Ectodermal cell (in vitro differentiated cells): ENCODE data around the gene LHFPL3.

ENCODE experiments used
- H3K27ac ChIP-seq: 2 replicates; pipeline ENCODE4 v1.7.0; 2013; ENCODE audit warnings: mild to moderate bottlenecking, low read depth, low read length; ENCODE audit not compliant: insufficient read depth, poor library complexity, severe bottlenecking
- H3K27me3 ChIP-seq: 2 replicates; pipeline ENCODE4 v1.7.0; 2013; ENCODE audit warnings: mild to moderate bottlenecking, low read length; ENCODE audit not compliant: insufficient read depth, control insufficient read depth, poor library complexity, severe bottlenecking
- H3K36me3 ChIP-seq: one replicate; pipeline ENCODE4 v1.7.0; 2013; ENCODE audit warnings: low read length; ENCODE audit not compliant: control insufficient read depth, insufficient read depth
- H3K4me1 ChIP-seq: one replicate; pipeline ENCODE4 v1.7.0; 2013; ENCODE audit warnings: low read length; ENCODE audit not compliant: control insufficient read depth, insufficient read depth
- H3K4me3 ChIP-seq: 2 replicates; pipeline ENCODE4 v1.7.0; 2013; ENCODE audit warnings: low read depth, low read length, control low read depth; ENCODE audit not compliant: insufficient read depth
- H3K9me3 ChIP-seq: 2 replicates; pipeline ENCODE4 v1.7.0; 2013; ENCODE audit warnings: mild to moderate bottlenecking, low read length, moderate library complexity; ENCODE audit not compliant: control insufficient read depth
- WGBS, 2 experiments: methylation state at CpG; one replicate each; pipeline ENCODE4 v1.1.7; 2013; ENCODE audit warnings: missing lambda C conversion rate in 2 of 2; 5-methylcytosine and 5-hydroxymethylcytosine counted together

The LHFPL3 gene

DNA sequence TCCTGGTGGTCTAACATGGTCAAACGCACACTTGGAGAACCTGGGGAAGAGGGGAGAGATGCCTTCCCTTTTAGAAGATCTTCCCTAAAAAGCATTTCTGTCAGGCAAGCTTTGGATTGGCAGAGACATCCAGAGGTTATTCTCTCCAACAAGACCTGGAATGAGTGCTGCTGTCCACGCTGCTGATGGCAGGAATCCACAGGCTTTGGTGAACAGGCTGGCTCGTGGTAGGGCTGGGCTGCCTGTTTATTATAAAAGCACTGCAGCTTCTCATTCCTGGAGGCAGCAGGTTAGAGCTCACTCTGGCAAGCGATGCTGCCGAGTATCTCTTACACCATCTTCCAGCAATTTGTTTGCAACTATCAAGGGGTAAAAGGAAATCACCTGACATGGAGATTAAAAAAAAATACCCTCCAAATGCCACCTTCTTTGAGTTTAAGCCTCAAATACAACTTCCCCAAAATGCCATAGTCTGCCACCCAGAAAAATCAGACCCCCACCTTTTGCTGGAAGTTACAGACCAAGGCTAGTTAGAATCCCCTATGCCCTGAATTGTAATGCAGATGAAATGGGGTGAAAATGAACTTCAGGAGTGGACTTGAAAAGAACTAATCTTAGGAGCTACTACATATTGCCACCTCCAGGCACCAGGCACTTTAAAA lies 533.5 kb downstream of the LHFPL3 start:
- Histone ChIP-seq H3K36me3 (no peaks in the 10 kb centered on the region), H3K4me3 (no peak overlapping the region), H3K27me3 (no peaks in the 10 kb centered on the region), H3K4me1 (no peaks in the 10 kb centered on the region), H3K9me3 (no peaks in the 10 kb centered on the region), H3K27ac (no peak overlapping the region)
- WGBS, 2 experiments, result 72 to 77% methylated on average over 5 of the region's 5 CpGs

- Histone ChIP-seq H3K4me3 (no peak overlapping the region), H3K4me1 (no peaks in the 10 kb centered on the region)
- 49 to 50% methylated on average over 7 of the region's 7 CpGs for WGBS, 2 experiments
Measured at GRCh38 chr7:104862719-104863118, 534.3 kb downstream of the LHFPL3 start.

DNA sequence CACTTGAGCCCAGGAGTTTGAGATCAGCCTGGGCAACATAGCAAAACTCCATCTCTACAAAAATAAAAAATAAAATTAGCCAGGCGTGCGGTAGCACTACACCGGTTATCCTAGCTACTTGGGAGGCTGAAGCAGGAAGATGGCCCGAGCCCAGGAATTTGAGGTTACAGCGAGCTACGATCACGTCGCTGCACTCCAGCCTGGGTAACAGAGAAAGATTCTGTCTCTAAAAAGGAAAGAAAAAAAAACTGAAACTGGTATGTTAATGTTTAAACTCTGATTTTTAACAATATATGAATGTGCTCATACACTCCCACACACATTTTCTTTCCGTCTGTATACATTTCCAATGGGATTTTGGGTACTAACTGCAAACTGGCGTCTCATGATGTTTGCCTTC lies 545.0 kb downstream of the LHFPL3 start:
- Histone ChIP-seq H3K4me1 (no peaks in the 10 kb centered on the region), H3K27ac (no peak overlapping the region), H3K4me3 (no peak overlapping the region), H3K27me3 (no peaks in the 10 kb centered on the region), H3K36me3 (no peaks in the 10 kb centered on the region), H3K9me3 (no peaks in the 10 kb centered on the region)
- 86 to 91% methylated on average over 10 of the region's 10 CpGs for WGBS, 2 experiments

More at GRCh38 chr7:104862719-104863118, 534.3 kb downstream of the LHFPL3 start:
- Histone ChIP-seq H3K27ac (no peak overlapping the region), H3K9me3 (no peaks in the 10 kb centered on the region), H3K27me3 (no peaks in the 10 kb centered on the region), H3K36me3 (no peaks in the 10 kb centered on the region)

DNA sequence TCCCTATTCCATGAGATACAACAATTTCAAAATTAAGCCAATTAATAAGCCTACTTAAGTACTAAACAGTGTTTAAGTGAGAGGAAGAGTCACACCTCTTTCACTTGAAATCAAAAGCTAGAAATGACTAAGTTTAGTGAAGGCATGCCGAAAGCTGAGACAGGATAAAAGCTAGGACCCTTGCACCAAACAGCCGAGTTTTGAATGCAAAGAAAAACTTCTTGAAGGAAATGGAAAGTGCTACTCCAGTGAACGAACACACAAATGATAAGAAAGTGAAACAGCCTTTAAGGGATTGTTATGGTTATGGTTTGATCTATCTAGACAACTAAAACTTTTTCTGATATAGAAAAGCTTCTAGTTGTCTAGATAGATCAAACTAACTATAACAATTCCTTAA lies 550.2 kb downstream of the LHFPL3 start:
- H3K27ac ChIP-seq, result no peak overlapping the region
- H3K4me3 ChIP-seq, result no peak overlapping the region
- 90 to 97% methylated on average over 3 of the region's 3 CpGs for WGBS, 2 experiments
- H3K9me3 ChIP-seq, result no peaks in the 10 kb centered on the region
- no peaks in the 10 kb centered on the region for H3K27me3 ChIP-seq
- no peaks in the 10 kb centered on the region for H3K36me3 ChIP-seq
- H3K4me1 ChIP-seq, result no peaks in the 10 kb centered on the region

DNA sequence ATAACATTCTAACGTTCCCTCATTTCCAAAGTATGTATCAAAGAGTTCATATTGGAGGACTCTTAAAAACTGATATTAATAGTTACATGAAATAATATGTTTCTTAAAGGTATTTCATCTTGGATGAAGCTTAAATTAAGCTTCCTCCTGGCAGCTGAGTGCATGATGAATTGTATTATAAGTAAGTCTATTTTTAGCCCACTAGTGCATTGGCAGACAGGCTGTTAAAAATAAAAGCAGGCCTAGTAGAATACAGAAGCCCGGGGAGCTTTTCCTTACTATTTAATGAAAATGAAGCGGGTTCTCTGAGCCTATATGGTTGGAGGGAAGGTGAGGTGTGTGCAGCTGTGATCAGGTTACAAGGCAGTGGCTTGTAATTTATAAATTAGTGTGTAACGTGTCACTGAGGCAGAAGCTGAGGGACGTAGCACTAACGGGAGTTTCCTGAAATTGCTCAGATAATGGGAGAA lies 554.9 kb downstream of the LHFPL3 start:
- no peak overlapping the region for H3K27ac ChIP-seq
- H3K9me3 ChIP-seq, result no peaks in the 10 kb centered on the region
- 39 to 44% methylated on average over 5 of the region's 6 CpGs for WGBS, 2 experiments
- no peaks in the 10 kb centered on the region for H3K36me3 ChIP-seq
- H3K4me3 ChIP-seq, result no peak overlapping the region
- H3K4me1 ChIP-seq, result no peaks in the 10 kb centered on the region
- no peaks in the 10 kb centered on the region for H3K27me3 ChIP-seq

GRCh38 chr7:104883718-104884452 lies 555.5 kb downstream of the LHFPL3 start:
- Histone ChIP-seq H3K4me1 (no peaks in the 10 kb centered on the region), H3K27ac (no peak overlapping the region)

DNA sequence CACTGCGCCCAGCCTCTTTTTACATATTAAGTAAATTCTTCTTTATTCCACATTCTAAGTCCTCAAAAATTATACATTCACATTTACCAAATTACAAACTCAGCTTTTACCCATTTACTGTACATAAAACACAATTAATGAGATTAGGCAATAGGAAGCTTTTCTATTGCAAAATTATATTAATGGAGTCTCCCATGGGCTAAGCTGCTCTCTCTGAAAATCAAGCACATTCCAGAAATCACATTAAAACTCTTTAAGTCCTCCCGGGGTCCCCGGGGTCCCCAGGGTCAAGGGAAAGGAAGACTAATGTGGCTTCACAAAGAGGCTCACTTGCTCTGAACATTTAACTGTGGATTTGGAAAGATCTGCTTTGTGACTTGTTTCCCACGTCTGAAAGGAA lies 558.2 kb downstream of the LHFPL3 start:
- Histone ChIP-seq H3K9me3 (no peaks in the 10 kb centered on the region), H3K4me1 (no peaks in the 10 kb centered on the region), H3K36me3 (no peaks in the 10 kb centered on the region), H3K4me3 (no peak overlapping the region), H3K27me3 (no peaks in the 10 kb centered on the region), H3K27ac (no peak overlapping the region)
- 84 to 87% methylated on average over 4 of the region's 4 CpGs for WGBS, 2 experiments

More at GRCh38 chr7:104883718-104884452, 555.5 kb downstream of the LHFPL3 start:
- no peaks in the 10 kb centered on the region for H3K27me3 ChIP-seq
- H3K36me3 ChIP-seq, result no peaks in the 10 kb centered on the region
- no peak overlapping the region for H3K4me3 ChIP-seq
- WGBS, 2 experiments, result 55 to 57% methylated on average over 17 of the region's 17 CpGs
- H3K9me3 ChIP-seq, result no peaks in the 10 kb centered on the region

- WGBS, 2 experiments, result 82 to 83% methylated on average over 5 of the region's 5 CpGs
- no peak overlapping the region for H3K27ac ChIP-seq
- H3K36me3 ChIP-seq, result no peaks in the 10 kb centered on the region
- H3K4me1 ChIP-seq, result no peaks in the 10 kb centered on the region
- no peaks in the 10 kb centered on the region for H3K9me3 ChIP-seq
- H3K4me3 ChIP-seq, result no peak overlapping the region
- no peaks in the 10 kb centered on the region for H3K27me3 ChIP-seq
Measured at GRCh38 chr7:104890216-104890615, 561.8 kb downstream of the LHFPL3 start.

DNA sequence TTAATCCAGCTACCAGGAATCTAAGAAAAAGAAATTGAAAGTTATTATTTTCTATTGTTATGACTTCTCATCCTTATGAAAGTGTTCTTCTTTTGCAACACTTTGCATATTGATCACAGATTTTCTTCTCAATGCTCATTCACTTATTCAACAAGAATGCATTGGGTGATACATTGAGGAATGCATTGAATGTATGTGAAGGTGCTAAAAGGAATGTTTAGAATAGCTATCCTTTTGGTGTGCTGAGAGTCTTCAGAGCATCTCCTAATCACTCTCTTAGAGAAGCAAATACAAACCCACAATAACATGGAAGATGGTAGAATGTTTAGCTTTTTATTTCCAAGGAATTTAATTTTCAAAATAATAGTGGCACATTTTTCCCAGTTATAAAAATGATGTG lies 563.5 kb downstream of the LHFPL3 start:
- H3K9me3 ChIP-seq, result no peaks in the 10 kb centered on the region
- no peaks in the 10 kb centered on the region for H3K36me3 ChIP-seq
- no peak overlapping the region for H3K4me3 ChIP-seq
- no peaks in the 10 kb centered on the region for H3K27me3 ChIP-seq
- H3K4me1 ChIP-seq, result no peaks in the 10 kb centered on the region
- H3K27ac ChIP-seq, result no peak overlapping the region

- Histone ChIP-seq H3K9me3 (no peaks in the 10 kb centered on the region), H3K4me3 (no peak overlapping the region)
Measured at GRCh38 chr7:104894314-104894713, 565.9 kb downstream of the LHFPL3 start.

More at GRCh38 chr7:104894314-104894713, 565.9 kb downstream of the LHFPL3 start:
- Histone ChIP-seq H3K36me3 (no peaks in the 10 kb centered on the region), H3K4me1 (no peaks in the 10 kb centered on the region), H3K27me3 (no peaks in the 10 kb centered on the region), H3K27ac (no peak overlapping the region)
- 95 to 100% methylated on average over 1 of the region's 1 CpG for WGBS, 2 experiments
